ENCODE data around the gene MBD1. TPM values are rescaled to one million over a fixed set of nuclear protein-coding genes. Genes with fewer than 3 reads are reported as not detected.
A peak's percentile ranks its signal among the peaks of the same experiment; 100 is the strongest.
"Not testable (repeated sequence)": the region's sequence is repeated elsewhere in the genome, so short reads cannot be mapped to it uniquely, and the experiment has no call there.

The MBD1 gene
- total and polyA plus RNA-seq, 2 of the 13 experiments (the other 11 are each of a cell fraction or from before 2014, with no cell fraction given) = 25.5 to 28.6 TPM

DNA sequence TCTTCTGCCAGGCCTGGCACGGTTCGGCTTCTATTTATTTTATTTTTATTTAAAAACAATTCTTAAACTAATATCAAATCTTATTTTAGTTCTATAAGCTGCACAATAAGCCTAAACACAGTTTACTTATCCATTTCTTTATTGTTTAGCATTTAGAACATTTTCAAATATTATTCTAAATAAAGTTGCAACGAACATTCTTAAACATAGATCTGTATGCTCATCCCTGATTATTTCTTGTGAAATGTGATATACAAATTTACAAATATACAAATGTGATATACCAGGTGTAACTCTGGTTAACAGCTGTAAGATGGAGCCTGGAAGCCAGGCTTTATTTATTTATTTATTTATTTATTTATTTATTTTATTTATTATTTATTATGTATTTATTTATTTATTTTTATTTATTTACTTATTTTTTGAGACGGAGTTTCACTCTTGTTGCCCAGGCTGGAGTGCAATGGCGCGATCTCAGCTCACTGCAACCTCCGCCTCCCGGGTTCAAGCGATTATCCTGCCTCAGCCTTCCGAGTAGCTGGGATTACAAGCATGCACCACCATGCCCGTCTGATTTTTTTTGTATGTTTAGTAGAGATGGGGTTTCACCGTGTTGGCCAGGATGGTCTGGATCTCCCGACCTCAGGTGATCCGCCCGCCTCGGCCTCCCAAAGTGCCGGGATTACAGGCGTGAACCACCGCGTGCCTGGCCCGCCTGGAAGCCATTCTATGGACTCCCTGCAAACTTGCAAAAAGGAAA lies 7.2 kb upstream of the MBD1 start:
- in situ Hi-C loops (cut with HindIII; ENCODE audit: extremely low pct_ligation_motif_present, low pct_unique_long_range_greater_than_20kb) = loop anchor here (10.0 kb wide), 1 partner anchor 136 kb away; no protein-coding TSS in a partner anchor
- not testable (repeated sequence) for H3K9me3 ChIP-seq (ENCODE audit: low read length); BruUV-seq (replicated peaks); H3K79me2 ChIP-seq (ENCODE audit: insufficient read depth, low read length); H3K27me3 ChIP-seq (ENCODE audit: control insufficient read depth in 1 of 2, insufficient read depth in 2 of 2, low read length in 2 of 2); DNase-seq (ENCODE audit: low spot score); FAIRE-seq; H4K20me1 ChIP-seq (ENCODE audit: insufficient read depth, low read length); ATAC-seq
- H3K27ac ChIP-seq (ENCODE audit: extremely low read length, insufficient read depth, low read length) = peak overlapping the region; percentile 59
- 66% methylated on average over 21 of the region's 21 CpGs for WGBS (ENCODE audit: low lambda C conversion rate)
- intact Hi-C loops (cut with micrococcal nuclease; ENCODE audit: unreplicated experiment) = loop anchor here (2.0 to 5.0 kb wide), 4 partner anchors 18 to 139 kb away; no protein-coding TSS in a partner anchor
- TF ChIP-seq, protein P1, sequence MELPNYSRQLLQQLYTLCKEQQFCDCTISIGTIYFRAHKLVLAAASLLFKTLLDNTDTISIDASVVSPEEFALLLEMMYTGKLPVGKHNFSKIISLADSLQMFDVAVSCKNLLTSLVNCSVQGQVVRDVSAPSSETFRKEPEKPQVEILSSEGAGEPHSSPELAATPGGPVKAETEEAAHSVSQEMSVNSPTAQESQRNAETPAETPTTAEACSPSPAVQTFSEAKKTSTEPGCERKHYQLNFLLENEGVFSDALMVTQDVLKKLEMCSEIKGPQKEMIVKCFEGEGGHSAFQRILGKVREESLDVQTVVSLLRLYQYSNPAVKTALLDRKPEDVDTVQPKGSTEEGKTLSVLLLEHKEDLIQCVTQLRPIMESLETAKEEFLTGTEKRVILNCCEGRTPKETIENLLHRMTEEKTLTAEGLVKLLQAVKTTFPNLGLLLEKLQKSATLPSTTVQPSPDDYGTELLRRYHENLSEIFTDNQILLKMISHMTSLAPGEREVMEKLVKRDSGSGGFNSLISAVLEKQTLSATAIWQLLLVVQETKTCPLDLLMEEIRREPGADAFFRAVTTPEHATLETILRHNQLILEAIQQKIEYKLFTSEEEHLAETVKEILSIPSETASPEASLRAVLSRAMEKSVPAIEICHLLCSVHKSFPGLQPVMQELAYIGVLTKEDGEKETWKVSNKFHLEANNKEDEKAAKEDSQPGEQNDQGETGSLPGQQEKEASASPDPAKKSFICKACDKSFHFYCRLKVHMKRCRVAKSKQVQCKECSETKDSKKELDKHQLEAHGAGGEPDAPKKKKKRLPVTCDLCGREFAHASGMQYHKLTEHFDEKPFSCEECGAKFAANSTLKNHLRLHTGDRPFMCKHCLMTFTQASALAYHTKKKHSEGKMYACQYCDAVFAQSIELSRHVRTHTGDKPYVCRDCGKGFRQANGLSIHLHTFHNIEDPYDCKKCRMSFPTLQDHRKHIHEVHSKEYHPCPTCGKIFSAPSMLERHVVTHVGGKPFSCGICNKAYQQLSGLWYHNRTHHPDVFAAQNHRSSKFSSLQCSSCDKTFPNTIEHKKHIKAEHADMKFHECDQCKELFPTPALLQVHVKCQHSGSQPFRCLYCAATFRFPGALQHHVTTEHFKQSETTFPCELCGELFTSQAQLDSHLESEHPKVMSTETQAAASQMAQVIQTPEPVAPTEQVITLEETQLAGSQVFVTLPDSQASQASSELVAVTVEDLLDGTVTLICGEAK (IDR thresholded peaks at IDR 0.05) = peak; percentile 47
- TF ChIP-seq, protein P1 (CRISPR knock-in tag; IDR thresholded peaks at IDR 0.05) = not testable (repeated sequence)
- TF ChIP-seq ZBTB38 (CRISPR knock-in tag; IDR thresholded peaks at IDR 0.05) = 0 out of 2 replicates have a peak, but pooled peaks have one; percentile 37
- H3K4me1 ChIP-seq (ENCODE audit: insufficient read depth, low read length) = peaks cover 16% of the 10 kb centered on the region
- H3K36me3 ChIP-seq (replicated peaks in 1 of 2; ENCODE audit: control insufficient read depth in 1 of 2, insufficient read depth in 2 of 2, low read length in 2 of 2) = peaks cover 3 to 20% of the 10 kb centered on the region in 2 experiments; a peak in 4 of 5 replicates
- peak overlapping the region; percentile 71 for H3K9ac ChIP-seq (ENCODE audit: insufficient read depth, low read depth, low read length)
- CTCF ChIA-PET (ENCODE audit: low intra/inter-chr PET ratio, low total read pairs) = interaction anchor here (1.5 kb wide), 1 partner anchor 69 kb away, joined by 7 read pairs; no protein-coding TSS in a partner anchor
- peak overlapping the region; percentile 82 to 93 (median 89) for H3K4me3 ChIP-seq (replicated peaks in 1 of 3; ENCODE audit: insufficient read depth in 1 of 3, low read depth in 2 of 3, low read length in 3 of 3)
- peak overlapping the region; percentile 72 for H3K4me2 ChIP-seq (ENCODE audit: low read depth, low read length)
- peak overlapping the region; percentile 100 for H2AFZ ChIP-seq (ENCODE audit: low read length)
- POLR2A ChIA-PET = interaction anchor here (0.7 kb wide), 1 partner anchor 225 kb away, joined by 3 read pairs; no protein-coding TSS in a partner anchor

Measured in HepG2 (cell line).